Endothelial cell of umbilical vein (primary cell): ENCODE results near the gene GON4L. TPM values are rescaled to one million over a fixed set of nuclear protein-coding genes. Genes with fewer than 3 reads are reported as not detected.
"Not testable (repeated sequence)": the region's sequence is repeated elsewhere in the genome, so short reads cannot be mapped to it uniquely, and the experiment has no call there.

ENCODE experiments used
- BruUV-seq: library from RNA; stranded (reverse); fragments of 400-500 nt; replicated peaks from 2 replicates; lab custom pipeline; 2021; lab: Mats Ljungman, UMichigan
- CTCF ChIA-PET: fragments of 300-600, 350-600 bp; sonication (Branson Sonifier 250); formaldehyde crosslinking; loops from one replicate; lab custom pipeline; 2021; ENCODE audit warnings: antibody characterized with exemption, inconsistent platforms; lab: Charles Lee
- POLR2A ChIA-PET: fragments of 300-600, 350-600 bp; sonication (Branson Sonifier 250); formaldehyde crosslinking; loops from one replicate; lab custom pipeline; 2021; ENCODE audit warnings: antibody characterized with exemption, inconsistent platforms; lab: Charles Lee
- DNase-seq: peaks from one replicate; pipeline ENCODE4 v3.0.0-alpha.2; 2011; ENCODE audit warnings: low read depth, low spot score
- FAIRE-seq: peaks from 2 replicates; lab custom pipeline; 2011; peaks lifted over from hg19 to GRCh38; lab: Jason Lieb, UNC
- H2AFZ ChIP-seq: 2 replicates; pipeline ENCODE4 v1.6.0; 2012; ENCODE audit warnings: low read depth, low read length, control low read depth, inconsistent platforms
- H3K27ac ChIP-seq: 2 replicates; pipeline ENCODE4 v1.5.1; 2011; ENCODE audit warnings: low read depth, mild to moderate bottlenecking, control low read depth, low read length, moderate library complexity; ENCODE audit not compliant: insufficient read depth
- H3K27me3 ChIP-seq, 2 experiments: 2 replicates each; pipeline versions ENCODE4 v1.6.0 to v1.6.1; 2011; ENCODE audit warnings: low read length in 2 of 2, mixed read lengths in 1 of 2; ENCODE audit not compliant: control insufficient read depth in 2 of 2, insufficient read depth in 2 of 2
- H3K36me3 ChIP-seq, 2 experiments: 2 replicates in 1 of 2; 3 replicates in 1 of 2; pipeline ENCODE4 v1.5.1; 2011; ENCODE audit warnings: low read length in 2 of 2, mild to moderate bottlenecking in 1 of 2, moderate library complexity in 1 of 2; ENCODE audit not compliant: control insufficient read depth in 2 of 2, insufficient read depth in 2 of 2; ENCODE audit errors: extremely low read depth in 1 of 2
- H3K4me1 ChIP-seq: 3 replicates; pipeline ENCODE4 v1.5.1; 2011; ENCODE audit warnings: mild to moderate bottlenecking, low read length; ENCODE audit not compliant: control insufficient read depth, insufficient read depth; ENCODE audit errors: extremely low read depth
- H3K4me2 ChIP-seq: 2 replicates; pipeline ENCODE4 v1.6.1; 2011; ENCODE audit warnings: low read length, control low read depth, mixed read lengths; ENCODE audit not compliant: insufficient read depth
- H3K4me3 ChIP-seq, 3 experiments: fragments of 200-600 bp in 1 of 3; sonication (generic), shearing (Covaris generic) in 1 of 3; replicated peaks in 1 of 3; 2 replicates each; pipeline ENCODE4 v1.5.1; 2011 to 2016; ENCODE audit warnings: control low read depth in 3 of 3, low read length in 3 of 3, mild to moderate bottlenecking in 2 of 3, inconsistent platforms in 1 of 3, low read depth in 1 of 3, moderate library complexity in 1 of 3; ENCODE audit not compliant: insufficient read depth in 1 of 3
- H3K79me2 ChIP-seq: 2 replicates; pipeline ENCODE4 v1.6.0; 2012; ENCODE audit warnings: low read length, inconsistent platforms; ENCODE audit not compliant: control insufficient read depth, insufficient read depth
- H3K9ac ChIP-seq: replicated peaks from 2 replicates; pipeline ENCODE3; 2011; ENCODE audit warnings: low read length, control low read depth; ENCODE audit not compliant: insufficient read depth; ENCODE audit errors: extremely low read depth
- H3K9me1 ChIP-seq: replicated peaks from 3 replicates; pipeline ENCODE4 v1.6.0; 2011; ENCODE audit warnings: mild to moderate bottlenecking, low read length; ENCODE audit not compliant: control insufficient read depth, insufficient read depth; ENCODE audit errors: extremely low read depth
- H3K9me3 ChIP-seq: replicated peaks from 2 replicates; pipeline ENCODE4 v1.5.1; 2012; ENCODE audit warnings: low read length, inconsistent platforms; ENCODE audit not compliant: control insufficient read depth, insufficient read depth
- H4K20me1 ChIP-seq: replicated peaks from 2 replicates; pipeline ENCODE3; 2011; ENCODE audit warnings: mild to moderate bottlenecking, low read length; ENCODE audit not compliant: control insufficient read depth, insufficient read depth; ENCODE audit errors: extremely low read depth
- dilution Hi-C: fragments of 300-500 bp; cut with MboI; formaldehyde crosslinking; loops from one replicate; pipeline ENCODE4 v1.15.0; 2019; ENCODE audit warnings: low sequenced_read_pairs; ENCODE audit not compliant: extremely low pct_ligation_motif_present
- intact Hi-C: fragments of 100-400 bp; cut with micrococcal nuclease; formaldehyde crosslinking; loops from one replicate; pipeline ENCODE4 v1.10.0; 2022
- polyA plus RNA-seq, 4 experiments: library from polyadenylated mRNA; depleted of rRNA in 3 of 4; stranded (reverse) in 3 of 4; unstranded in 1 of 4; fragments of >200 nt; gene quantifications; 2 replicates each; pipeline versions ENCODE4 v1.2.1 to v1.2.3, GENCODE V29; 2011 to 2012; ENCODE audit warnings: missing spikeins in 1 of 4
- total RNA-seq: library from RNA; stranded (reverse); gene quantifications from 2 replicates; pipeline ENCODE4 v1.2.3, GENCODE V29; 2021

GON4L gene
- total and polyA plus RNA-seq, 2 donors (not counting 3 experiments of a cell fraction or from before 2014, with no cell fraction given), result 30.5 to 58.7 TPM

DNA sequence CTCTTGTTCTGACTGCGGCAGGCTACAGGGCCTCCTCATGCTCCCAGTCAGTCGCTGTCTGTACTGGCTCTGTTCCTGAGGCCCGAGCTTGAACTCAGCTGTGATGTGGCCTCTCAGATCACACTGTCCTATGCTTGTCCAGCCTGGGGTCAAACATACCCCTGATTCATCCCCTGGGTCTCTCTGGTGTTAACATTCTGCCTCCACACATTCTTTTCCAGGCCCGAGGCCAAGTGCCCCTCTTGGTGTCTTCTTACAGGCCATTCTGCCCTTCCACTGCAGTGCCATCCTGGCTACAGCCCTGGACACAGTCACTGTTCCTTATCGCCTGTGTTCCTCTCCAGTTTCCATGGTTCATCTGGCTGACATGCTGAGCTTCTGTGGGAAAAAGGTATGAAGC, 108.9 kb downstream of the GON4L start:
- FAIRE-seq, H3K4me2 ChIP-seq, intact Hi-C loops, H3K79me2 ChIP-seq, H3K9me1 ChIP-seq, H3K9me3 ChIP-seq, H4K20me1 ChIP-seq, dilution Hi-C loops, H3K9ac ChIP-seq, CTCF ChIA-PET, H2AFZ ChIP-seq, H3K27me3 ChIP-seq, H3K4me3 ChIP-seq, DNase-seq, H3K27ac ChIP-seq, BruUV-seq, H3K4me1 ChIP-seq: not testable (repeated sequence)
- H3K36me3 ChIP-seq, result peaks cover 0 to 13% of the 10 kb centered on the region in 2 experiments
- POLR2A ChIA-PET, result interaction anchor here (0.6 kb wide), 1 partner anchor 187 kb away, joined by 9 read pairs; no protein-coding TSS in a partner anchor

DNA sequence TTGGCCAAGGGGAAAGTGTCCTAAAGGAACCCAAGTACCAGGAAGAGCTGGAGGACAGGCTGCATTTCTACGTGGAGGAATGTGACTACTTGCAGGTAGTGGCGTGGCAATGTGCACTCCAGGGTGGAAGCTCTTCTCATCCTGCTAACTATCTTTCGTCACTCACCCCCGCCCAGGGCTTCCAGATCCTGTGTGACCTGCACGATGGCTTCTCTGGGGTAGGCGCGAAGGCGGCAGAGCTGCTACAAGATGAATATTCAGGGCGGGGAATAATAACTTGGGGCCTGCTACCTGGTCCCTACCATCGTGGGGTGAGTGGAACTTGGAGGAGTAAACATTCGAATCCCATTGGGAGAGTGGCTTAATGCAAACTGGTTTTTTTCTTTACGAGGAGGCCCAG, 109.4 kb downstream of the GON4L start:
- CTCF ChIA-PET, H3K27me3 ChIP-seq, dilution Hi-C loops, H3K4me3 ChIP-seq, H4K20me1 ChIP-seq, H2AFZ ChIP-seq, H3K79me2 ChIP-seq, POLR2A ChIA-PET, H3K27ac ChIP-seq, FAIRE-seq, intact Hi-C loops, H3K9me3 ChIP-seq, H3K9me1 ChIP-seq, H3K4me2 ChIP-seq, DNase-seq, H3K4me1 ChIP-seq, H3K9ac ChIP-seq, BruUV-seq, H3K36me3 ChIP-seq: not testable (repeated sequence)
